ENCODE results near the gene ERC2.

ERC2 gene

DNA sequence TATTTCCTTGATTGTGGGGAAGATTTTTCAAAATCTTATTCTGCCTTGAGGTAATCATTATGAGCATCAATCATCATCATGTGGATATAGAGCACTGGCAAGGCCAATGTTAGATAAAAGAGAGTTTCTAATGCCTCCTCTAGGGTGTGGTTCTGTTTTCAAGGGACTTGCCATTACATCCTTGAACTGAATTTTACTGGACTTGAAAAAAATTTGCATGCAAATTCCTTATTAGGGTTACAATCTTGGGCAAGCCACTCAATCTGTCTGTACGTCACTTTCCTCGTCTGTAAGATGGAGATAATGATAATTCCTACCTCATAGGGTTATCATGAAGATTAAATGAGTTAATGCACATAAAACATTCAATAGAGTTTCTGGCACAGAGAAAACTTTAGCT lies 825.0 kb downstream of the ERC2 start:
- TF ChIP-seq, protein P1, sequence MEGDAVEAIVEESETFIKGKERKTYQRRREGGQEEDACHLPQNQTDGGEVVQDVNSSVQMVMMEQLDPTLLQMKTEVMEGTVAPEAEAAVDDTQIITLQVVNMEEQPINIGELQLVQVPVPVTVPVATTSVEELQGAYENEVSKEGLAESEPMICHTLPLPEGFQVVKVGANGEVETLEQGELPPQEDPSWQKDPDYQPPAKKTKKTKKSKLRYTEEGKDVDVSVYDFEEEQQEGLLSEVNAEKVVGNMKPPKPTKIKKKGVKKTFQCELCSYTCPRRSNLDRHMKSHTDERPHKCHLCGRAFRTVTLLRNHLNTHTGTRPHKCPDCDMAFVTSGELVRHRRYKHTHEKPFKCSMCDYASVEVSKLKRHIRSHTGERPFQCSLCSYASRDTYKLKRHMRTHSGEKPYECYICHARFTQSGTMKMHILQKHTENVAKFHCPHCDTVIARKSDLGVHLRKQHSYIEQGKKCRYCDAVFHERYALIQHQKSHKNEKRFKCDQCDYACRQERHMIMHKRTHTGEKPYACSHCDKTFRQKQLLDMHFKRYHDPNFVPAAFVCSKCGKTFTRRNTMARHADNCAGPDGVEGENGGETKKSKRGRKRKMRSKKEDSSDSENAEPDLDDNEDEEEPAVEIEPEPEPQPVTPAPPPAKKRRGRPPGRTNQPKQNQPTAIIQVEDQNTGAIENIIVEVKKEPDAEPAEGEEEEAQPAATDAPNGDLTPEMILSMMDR (IDR thresholded peaks at IDR 0.05; ENCODE audit: low read depth, low read length), result no peak
- H3K4me3 ChIP-seq (ENCODE audit: low read depth, low read length), result no peak overlapping the region

DNA sequence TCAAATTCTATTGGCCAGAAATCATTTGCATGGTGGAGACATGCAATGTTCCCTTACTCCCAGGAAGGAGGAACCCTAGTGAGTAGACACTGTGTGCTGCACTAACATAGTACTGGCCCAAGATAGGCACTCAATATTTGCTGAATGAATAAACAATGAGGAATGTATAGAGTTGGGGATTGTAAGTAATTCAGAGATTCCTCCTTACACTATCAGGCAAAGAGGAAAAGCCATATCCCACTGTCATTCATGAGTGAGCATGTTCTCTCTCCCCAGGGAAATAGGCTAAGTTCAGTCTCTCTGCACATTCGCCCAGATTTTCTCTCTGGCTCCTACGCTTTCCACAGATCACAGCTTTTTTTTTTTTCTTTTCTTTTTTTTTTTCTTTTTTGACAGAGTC lies 826.3 kb downstream of the ERC2 start:
- H3K4me3 ChIP-seq (ENCODE audit: low read depth, low read length), result no peak overlapping the region
- TF ChIP-seq, protein P1 (IDR thresholded peaks at IDR 0.05; ENCODE audit: low read depth, low read length), result no peak

GRCh38 chr3:55639896-55640765 lies 828.1 kb downstream of the ERC2 start:
- H3K4me3 ChIP-seq (ENCODE audit: low read depth, low read length), result no peak overlapping the region
- TF ChIP-seq, protein P1 (IDR thresholded peaks at IDR 0.05; ENCODE audit: low read depth, low read length), result no peak

DNA sequence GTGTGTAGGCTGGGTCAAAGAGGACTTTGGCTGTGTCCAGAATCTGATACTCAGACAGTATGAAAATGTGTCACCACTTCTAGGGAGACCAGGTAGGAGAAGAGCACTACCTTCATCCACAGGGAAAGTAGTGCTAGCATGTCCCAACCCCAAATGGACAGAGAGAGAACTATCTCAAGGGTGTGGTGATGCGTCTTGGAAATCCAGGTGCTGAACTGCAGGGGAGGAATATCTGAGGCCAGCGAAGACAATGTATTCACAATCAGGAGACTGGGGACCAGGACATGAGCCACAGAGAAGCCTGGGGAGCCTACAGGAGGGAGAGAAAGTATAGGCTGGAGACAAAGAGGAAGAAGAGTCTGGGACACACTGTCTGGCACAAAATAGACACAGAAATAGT lies 829.1 kb downstream of the ERC2 start:
- TF ChIP-seq, protein P1 (IDR thresholded peaks at IDR 0.05; ENCODE audit: low read depth, low read length), result no peak
- no peak overlapping the region for H3K4me3 ChIP-seq (ENCODE audit: low read depth, low read length)

- TF ChIP-seq, protein P1 (IDR thresholded peaks at IDR 0.05; ENCODE audit: low read depth, low read length), result no peak
- no peak overlapping the region for H3K4me3 ChIP-seq (ENCODE audit: low read depth, low read length)
Observed at GRCh38 chr3:55637906-55638638, 830.2 kb downstream of the ERC2 start.

GRCh38 chr3:55636300-55637195 lies 831.7 kb downstream of the ERC2 start:
- TF ChIP-seq, protein P1 (IDR thresholded peaks at IDR 0.05; ENCODE audit: low read depth, low read length), result no peak

More at GRCh38 chr3:55636300-55637195, 831.7 kb downstream of the ERC2 start:
- H3K4me3 ChIP-seq (ENCODE audit: low read depth, low read length), result no peak overlapping the region

All from WI38 (cell line).